CD4-positive, alpha-beta T cell treated with Interleukin-15 for 4 hours (primary cell): ENCODE measurements around the gene TPST1.

Experiments
- DNase-seq: peaks from one replicate; pipeline ENCODE4 v3.0.0-alpha.2; 2020; ENCODE audit warnings: low spot score

TPST1 gene

DNA sequence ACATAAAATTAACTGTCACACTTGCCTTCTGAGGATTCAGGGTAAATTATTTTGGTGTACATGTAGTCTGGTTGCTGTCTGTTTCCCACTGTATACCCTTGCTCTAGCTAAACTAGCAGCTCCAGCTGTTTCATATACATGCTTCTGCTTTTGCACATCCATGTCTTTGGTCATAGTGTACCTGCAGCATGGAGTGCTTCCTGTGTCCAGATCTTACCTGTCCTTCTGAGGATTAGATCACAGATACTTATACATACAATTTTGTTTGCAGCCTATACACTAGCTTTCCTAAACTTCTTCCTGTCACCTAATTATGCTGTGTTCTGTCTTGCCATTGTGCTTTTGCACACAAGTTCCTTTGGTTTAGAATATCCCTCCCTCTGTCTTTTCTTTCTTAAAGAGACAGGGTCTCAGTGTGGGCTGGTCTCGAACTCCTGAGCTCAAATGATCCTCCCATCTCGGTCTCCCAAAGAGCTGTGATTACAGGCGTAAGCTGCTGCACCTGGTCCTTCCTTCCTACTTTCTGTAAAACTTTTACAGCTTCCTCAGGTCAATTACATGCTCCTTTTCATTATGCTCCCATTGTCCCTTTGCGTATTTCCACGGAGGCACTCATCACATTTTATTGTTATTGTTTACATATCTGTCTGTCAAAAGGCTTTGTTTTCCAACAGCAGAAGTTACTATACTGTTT, 33.8 kb downstream of the TPST1 start:
- no peak for DNase-seq

DNA sequence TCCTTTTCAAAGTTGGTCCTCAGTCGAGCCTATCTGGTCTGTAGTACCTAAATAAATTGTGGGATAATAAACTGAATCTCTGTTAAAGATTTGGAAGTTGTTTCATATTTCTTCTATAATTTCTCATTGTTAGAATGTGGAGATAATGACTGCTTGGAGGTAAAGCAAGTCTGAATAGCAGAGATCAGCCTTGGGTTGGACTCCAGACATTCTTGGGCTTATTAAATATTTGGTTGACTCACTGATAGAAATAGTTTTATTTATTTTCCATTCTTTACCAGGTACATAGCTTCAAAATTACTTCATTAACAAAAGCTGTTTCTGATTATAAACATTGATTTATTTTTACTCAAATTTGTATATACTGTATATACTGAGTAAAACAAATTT, 34.3 kb downstream of the TPST1 start:
- DNase-seq = no peak

DNA sequence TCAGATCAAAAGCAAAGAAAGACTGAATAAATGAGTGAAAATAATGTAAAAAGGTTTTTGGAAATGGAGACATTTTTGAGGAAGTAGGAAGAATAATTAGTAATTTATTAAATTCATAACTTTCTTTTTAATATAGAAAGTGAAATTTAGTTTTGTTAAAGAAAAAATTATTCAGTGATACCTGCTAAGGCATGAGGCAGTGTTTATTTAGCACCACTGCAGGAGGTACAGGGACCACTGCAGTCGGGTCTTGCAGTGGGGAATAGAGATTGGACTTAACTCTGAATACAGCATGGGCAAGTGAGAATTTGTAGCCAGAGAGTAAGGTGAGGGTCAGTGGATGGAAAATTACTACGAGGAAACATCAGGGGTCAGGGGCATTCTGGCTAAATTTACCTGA, 39.9 kb downstream of the TPST1 start:
- DNase-seq = no peak

DNA sequence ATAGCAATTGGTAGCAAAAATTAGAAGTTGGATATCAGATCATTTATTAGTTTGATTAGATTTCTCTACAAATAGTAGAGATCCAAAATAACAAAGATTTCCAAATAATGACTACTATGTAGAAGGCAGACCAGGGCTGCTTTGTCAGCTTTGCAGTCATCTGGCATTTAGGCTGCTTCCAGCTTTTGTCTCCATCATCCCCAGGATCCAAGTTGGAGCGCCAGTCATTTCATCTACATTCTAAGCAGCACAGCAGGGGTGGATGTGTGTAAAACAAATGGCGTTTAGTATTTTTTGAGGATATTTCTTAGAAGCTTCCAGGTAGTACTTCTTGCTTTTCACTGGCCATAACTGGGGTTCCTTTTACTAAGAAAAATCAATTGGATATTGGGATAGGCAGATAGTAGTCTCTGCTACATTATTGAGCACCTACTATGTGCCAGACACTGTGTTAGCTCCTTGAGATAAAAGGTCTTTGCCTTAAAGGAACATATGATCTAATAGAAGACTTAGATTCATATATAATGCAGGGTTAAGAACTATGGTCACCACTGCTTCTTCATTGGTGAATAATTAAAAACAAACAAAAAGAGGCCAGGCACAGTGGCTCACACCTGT, 41.5 kb downstream of the TPST1 start:
- no peak for DNase-seq

DNA sequence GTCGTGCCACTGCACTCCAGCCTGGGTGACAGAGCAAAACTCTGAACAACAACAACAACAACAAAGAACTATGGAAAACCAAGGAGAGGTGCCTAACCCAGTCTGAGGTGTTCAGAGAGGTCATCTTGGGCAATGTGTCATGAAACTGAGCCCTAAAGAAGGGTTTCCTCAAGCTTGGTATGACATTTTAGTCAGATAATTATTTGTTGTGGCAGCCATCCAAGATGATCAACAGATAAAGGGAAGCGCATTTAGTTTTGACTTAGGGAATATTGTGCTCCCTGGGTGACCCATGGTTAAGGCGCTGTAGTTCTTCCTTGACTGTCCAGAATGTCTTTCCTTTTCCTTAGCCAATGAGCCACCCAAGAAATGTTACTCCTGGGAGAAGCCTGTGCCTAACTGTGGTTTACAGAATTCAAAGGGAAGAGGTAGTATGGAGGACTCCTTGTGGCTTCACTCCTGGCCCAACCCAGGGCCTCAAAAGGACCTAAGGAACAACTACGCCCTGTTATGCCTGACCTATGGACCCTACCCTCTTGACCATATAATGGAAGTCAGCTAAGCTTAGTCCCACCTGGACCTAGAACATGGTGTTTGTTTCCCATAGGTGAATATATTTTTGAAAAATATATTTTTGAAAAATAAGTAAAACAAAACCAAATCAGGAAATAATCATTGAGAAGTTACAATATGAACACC, 42.4 kb downstream of the TPST1 start:
- no peak for DNase-seq

DNA sequence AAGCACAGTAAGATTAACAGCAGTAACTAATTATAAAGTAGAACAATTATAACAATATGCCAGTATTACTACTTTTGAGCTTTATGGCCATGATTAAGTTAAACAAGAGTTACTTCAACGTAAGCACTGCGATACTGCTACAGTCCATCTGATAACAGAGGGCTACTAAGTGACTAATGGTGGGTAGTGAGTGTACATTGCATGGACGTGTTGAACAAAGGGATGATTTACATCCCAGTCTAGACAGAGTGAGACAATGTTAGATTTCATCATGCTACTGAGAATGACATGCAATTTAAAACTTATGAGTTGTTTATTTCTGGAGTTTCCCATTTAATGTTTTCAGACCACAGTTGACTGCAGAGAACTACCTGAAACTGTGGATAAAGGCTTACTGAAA, 45.6 kb downstream of the TPST1 start:
- no peak for DNase-seq

DNA sequence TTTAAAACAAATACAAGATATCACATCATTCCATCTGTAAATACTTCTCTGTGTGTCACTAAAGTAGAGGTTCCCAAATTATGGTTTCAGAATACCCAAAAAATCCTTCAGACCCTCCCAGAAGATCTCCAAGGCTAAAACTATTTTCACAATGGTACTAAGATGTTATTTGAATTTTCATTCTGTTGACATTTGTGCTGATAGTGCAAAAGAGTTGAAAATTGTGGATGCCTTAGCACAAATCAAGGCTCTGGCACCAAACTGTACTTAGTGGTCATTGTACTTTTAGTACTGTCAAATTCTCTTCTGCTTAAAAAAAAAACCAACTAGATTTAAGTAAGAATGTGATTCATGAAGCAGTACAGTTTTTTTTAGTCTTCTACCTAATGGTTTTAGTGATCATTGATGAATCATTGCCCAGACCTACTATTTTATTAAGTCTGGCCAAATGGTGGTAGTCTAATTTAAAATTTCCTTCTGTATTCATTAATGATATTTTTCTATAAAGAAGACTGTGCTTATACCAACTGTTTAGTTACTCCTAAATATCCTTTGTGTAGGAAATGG, 50.5 kb downstream of the TPST1 start:
- DNase-seq = no peak

DNA sequence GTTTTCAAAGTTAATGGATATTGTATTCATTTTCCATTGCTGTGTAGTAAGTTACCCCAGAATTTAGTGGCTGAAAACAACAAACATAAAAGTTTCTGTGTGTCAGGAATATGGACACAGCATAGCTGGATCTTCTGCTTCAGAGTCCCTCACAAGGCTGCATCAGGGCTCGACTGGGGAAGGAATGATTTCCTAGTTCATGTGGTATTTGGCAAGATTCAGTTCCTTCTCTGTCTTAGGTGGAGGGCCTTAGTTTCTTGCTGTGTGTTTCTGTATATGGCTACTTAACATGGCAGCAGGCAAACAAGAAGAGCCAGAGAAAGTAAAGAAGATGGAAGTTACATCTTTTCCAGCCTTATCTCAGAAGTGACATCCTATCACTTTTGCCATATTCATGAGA, 51.1 kb downstream of the TPST1 start:
- no peak for DNase-seq

DNA sequence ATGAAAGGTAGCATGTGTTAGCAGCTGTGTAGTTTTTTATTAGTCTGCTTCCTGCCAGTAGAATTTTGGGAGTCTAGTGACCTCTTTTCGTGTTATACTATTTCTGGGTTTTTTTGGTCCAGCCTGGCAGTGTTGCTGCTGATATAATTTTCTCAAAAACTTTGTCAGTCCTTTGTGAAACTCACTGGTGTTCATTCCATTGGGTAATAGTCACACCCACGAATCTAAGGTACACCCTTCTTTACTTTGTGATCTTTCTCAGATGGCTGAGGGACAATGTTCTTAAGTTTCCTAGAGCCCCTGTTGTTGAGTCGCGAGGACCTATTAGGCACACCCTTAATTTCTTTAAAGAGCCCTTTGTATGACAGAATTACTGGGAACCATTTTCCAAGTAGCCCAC, 52.3 kb downstream of the TPST1 start:
- no peak for DNase-seq

DNA sequence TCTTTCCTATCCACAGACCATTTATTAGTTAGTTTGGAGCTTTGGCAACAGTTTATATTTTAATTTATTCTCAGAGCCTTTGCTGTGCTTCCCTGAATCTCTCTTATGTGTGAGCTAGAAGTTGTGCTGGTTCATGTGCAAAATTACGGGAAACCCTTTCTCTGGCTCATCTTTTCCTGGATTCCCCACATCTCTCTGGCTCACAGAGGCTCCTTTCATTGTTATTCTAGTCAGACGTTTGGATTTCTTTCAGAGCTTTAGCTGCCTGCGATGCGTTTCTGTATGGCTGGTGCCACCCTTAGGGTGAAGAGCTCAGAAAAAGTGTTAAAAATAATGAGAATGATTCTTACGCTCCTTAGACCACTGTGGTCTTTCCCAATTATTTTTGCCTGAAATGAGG, 53.3 kb downstream of the TPST1 start:
- DNase-seq = no peak

DNA sequence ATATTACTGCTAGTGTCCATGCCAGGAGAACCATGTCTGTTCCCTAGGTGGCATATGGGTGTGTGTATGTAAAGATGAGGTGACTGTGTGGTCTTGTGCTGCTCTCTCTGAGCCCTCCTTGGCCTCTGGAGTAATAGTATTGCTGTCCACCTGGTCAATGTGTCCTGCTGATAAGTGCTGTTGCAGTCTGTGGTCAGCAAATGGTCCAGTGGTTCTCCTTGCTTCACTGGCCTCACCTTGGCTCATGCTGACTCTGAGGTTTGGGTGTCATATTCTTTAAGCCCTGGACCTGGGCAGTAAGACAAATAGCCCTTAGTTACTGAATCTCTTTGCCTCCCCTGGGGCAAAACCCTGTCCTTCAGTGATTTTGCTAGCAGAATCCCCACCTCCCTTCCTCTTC, 56.8 kb downstream of the TPST1 start:
- no peak for DNase-seq

DNA sequence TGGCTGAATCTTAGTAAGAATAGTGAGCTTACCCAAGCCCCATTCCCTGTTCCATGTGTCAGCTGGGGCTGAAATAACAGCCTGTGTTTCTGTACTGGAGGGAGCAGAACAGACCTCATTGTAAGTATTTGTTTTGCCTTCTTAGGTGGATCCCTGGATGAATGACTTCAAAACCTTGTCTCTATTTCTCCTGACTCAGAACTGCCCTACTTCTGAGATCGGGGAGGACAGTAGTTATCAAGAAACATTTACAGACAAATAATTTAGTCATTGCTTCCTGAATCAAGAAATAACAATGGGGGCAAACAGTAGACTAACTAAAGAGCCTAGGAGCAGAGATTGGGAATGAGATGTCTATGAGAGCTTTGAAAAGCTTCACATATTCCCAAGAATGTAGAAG, 58.8 kb downstream of the TPST1 start:
- no peak for DNase-seq

DNA sequence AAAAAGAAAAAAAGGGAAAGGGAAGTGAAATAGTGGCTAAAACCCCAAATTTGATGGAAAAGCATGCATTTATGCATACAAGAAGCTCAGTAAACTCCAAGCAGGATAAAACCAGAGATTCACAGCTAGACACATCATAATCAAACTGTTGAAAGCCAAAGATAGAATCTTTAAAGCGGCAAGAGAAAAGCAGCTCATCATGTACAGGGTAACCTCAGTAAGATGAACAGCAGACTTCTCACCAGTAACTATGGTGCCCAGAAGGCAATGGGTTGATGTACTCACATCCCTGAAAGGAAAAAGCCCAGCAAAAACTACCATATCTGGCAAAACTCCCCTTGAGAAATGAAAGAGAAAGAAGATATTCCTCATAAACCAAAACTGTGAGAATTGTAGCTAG, 60.4 kb downstream of the TPST1 start:
- DNase-seq = no peak

DNA sequence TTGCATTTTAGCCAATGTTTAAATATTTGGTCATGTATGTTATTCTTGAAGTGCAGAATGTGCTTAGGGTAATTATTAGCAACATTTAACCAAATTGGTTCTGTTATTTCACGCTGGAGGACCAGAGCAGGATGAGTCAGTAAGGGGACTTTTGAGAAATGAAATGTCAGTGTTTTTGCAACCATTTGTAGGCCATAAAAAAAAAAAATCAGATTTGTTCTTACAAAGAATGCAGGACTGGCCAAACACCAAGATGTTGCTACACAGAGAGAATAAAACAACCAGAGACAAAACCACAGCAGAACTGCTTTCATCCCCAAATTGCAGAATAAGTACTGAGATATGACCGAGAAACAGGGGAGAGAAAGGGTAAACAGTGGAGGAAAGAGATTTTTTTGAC, 62.1 kb downstream of the TPST1 start:
- DNase-seq = no peak

DNA sequence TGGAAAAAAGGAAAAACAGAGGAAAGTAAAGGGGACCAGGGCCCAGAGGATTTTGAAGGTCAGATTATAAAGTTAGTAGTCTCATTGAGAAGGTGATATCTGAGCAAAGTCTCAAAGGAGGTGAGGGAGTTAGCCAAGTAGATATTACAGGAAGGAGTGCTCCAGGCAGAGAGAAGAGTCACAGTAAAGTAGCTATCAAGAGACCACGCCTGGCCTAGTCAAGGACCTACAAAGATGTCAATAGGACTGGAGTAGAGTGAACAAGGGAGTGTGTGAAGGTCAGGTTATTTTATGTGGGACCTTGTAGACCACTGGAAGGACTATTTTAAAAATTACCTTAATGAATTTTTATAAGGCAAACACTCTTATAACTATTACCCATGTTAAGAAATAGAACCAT, 64.8 kb downstream of the TPST1 start:
- no peak for DNase-seq

DNA sequence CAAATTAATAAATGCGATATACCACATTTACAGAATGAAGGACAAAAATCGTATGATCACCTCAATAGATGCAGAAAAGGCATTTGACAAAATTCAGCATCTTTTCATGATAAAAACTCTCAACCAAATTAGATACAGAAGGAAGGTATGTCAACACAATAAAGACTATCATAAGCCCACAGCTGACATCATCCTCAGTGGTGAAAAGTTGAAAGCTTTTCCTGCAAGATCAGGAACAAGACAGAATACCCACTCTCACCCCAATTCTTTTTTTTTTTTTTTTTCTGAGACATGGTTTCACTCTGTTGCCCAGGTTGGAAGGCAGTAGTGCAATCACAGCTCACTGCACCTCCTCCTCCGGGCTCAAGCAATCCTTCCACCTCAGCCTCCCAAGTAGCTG, 67.2 kb downstream of the TPST1 start:
- DNase-seq = no peak

DNA sequence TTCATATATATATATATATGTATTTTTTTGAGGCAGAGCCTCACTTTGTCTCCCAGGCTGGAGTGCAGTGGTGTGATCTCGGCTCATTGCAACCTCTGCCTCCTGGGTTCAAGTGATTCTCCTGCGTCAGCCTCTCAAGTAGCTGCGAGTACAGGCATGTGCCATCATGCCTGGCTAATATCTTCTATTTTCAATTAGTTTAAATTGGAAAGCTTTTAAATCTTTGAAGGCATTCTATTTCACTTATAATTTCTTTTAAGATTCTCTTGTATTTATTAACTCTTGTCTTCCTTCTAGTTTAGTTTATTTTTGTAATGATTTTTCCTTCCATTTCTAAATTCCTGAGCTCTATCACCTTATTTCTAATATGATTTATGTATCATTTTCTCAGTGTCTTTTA, 71.2 kb downstream of the TPST1 start:
- DNase-seq = no peak

DNA sequence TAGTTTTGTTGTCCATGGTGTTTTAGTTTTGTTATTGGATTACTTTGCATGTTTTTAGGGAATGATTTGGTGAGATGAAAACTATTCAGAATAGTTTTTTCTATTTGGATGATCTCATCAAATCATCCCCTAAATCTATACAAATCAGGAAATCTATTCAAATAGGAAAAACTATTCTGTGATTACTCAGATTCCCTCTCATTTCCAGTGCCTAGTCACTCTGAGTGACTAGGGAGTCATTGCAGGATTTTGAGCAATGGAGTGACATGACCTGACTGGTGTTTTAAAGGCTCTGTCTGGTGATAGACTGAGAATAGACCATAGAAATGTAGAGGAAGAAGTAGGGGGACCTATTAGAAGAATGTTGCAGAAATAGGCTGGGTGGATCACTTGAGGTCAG, 72.4 kb downstream of the TPST1 start:
- no peak for DNase-seq

DNA sequence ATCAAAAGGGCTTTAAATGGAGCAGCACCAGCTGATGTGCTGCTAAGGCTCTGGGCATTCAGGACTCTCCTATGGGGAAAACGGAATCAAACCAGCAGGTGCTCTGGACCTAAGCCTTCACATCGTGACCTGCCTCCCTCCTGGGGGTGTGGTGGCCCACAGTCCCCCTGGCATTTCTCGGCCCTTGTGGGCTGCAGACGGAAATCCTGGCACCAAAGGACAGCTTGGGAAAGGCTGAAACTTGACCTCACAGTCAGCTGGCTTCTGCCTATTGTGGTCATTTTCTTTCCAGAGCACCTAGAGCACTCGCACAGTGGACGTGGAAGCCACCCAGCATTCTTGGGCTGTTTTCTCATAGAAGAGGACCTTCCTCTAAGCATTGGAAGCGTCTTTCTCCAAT, 74.8 kb downstream of the TPST1 start:
- no peak for DNase-seq

DNA sequence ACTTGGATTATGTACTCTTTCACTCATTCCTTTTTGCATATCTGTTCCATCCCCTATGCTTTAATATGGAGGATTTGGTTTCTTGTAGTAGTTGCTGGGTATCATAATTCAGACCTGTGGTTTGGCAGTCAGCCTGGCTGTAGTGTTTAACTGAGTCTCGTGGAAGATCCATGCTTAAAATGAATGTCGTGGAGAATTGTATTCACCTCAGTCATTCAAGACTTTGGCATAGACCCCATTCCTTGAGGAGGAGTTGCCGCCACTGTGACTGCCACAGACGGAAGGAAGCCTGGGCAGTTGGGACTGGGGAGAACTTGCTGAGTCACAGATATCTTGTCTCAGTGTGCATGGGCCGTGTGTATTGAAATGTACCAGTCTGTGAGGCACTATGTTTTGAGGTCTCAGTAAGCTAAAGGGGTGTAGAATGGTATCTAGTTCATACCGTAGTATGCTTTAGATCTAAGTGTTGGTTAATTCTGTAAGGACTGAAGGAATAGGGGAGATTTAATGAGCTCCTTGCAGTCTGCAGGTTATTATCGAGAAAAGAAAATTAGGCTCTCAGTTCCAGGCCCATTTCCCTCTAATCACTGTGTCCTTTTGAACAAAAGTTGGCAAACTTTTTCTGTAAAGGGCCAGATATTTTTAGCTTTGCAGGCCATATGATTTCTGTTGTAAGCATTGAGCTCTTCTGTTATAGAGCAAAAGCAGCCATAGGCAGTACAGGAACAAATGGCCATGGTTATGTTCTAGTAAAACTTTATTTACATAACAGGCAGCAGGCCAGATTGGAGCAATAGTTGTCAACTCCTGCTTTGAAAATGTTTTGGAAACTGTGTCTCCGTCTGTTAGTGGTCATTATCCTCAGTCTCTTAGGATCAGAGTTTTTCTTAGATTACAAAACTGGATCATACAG, 76.8 kb downstream of the TPST1 start:
- no peak for DNase-seq

DNA sequence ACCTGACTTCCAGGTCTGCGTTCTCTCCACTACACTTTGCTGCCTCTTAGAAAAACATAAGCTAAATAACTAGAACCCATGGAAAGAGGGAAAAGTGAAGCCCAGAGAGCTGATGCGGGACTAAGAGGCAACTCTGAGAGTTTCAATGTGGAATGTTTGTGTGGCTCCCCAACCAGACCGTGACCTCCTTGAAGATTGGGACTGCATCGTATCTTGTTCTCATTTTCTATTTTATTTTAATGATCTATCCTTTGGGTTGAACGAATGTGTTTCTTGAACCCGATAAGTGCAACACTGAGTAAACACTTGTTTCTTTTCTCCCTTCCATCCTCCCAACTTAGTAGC, 77.4 kb downstream of the TPST1 start:
- no peak for DNase-seq
